Activated CD4-positive, CD25-positive, alpha-beta regulatory T cell treated with anti-CD3 and anti-CD28 coated beads, Interleukin-2, amount 50 U/mL, for 72 hours (primary cell): ENCODE data around the gene ADI1.

Source experiments
- DNase-seq: peaks from one replicate; pipeline ENCODE4 v3.0.0; 2021

The ADI1 gene, protein sequence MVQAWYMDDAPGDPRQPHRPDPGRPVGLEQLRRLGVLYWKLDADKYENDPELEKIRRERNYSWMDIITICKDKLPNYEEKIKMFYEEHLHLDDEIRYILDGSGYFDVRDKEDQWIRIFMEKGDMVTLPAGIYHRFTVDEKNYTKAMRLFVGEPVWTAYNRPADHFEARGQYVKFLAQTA

DNA sequence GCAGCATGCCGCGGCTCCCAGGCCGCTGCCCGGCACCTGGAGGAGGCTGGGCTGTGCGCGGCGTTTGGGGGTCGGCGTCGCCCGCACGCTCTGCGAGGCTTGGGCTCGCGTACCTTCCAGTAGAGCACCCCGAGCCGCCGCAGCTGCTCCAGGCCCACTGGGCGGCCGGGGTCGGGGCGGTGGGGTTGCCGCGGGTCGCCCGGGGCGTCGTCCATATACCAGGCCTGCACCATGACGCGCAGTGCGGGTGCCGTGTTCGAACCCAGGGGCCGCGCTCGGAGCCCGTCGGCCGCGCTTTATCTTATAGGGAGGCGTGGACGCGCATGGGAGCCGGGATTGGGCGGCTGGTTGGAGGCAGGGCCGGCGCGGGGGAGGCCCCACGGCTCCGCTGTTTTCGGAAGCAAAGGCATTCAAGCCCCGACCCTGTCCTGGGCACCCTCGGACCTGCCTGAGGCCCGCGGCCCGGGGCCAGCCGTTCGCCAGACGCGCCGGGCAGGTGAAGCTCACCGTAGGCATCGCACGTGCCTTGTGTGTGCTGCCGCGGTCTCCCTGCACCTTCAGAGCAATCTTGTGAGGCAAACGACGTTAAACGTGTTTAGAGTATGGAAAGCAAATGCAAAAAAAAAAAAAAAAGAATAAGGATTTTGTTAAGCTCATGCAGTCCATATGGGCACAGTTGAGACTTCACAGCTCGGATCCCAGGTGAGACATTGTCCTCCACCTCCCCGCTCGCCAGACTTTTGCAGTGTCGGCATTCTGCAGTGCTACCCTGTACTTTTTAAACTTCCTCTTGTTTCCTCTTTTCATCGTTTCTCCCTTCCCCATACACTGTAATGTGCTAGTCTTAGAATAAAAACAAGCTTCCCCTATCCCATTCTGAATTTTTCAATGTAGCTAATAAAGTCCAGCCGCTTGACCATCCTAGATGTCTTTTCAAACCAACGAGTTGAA, at the start of gene ADI1:
ADI1 (minus strand) TSS at position 277 of the 951 bp plus-strand sequence; CDS start at position 233, 44 bp downstream.
- DNase-seq: peak; percentile 80

DNA sequence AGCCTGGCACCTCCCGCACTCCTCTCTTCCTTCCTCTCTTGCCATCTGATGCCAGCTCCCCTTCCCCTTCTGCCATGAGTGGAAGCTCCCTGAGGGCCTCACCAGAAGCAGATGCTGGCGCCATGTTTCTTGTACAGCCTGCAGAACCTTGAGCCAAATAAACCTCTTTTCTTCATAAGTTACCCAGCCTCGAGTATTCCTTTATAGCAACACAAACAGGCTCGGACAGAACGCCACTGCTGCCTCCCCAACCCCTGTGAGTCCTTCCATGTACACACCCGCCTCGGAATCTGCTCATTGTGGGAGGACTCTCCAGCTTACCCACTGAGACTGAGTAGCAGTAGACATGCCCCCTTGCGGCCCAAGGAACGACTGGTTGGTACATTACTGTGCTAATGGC, 47.5 kb upstream of the ADI1 start:
- no peak for DNase-seq

DNA sequence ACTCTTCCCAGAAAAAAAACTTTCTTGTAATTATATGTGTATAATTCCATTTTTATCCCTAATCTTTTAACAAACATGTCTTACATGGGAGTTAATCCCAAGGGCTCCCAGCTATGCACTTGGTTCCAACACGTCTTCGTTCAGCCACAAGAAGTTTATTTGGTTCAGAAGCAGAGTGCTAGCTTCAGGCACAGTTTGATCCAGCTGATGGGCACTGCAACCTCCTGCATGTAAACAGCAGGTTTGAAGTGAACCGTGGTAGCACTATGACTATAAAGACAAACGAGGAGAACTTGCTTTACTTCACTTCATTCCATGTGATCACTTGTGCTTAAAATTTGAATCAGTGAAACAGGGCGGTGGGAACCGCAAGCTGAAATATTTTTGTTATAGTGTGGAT, 45.8 kb upstream of the ADI1 start:
- DNase-seq: no peak

GRCh38 chr2:3563521-3563976, 44.2 kb upstream of the ADI1 start:
- no peak for DNase-seq

DNA sequence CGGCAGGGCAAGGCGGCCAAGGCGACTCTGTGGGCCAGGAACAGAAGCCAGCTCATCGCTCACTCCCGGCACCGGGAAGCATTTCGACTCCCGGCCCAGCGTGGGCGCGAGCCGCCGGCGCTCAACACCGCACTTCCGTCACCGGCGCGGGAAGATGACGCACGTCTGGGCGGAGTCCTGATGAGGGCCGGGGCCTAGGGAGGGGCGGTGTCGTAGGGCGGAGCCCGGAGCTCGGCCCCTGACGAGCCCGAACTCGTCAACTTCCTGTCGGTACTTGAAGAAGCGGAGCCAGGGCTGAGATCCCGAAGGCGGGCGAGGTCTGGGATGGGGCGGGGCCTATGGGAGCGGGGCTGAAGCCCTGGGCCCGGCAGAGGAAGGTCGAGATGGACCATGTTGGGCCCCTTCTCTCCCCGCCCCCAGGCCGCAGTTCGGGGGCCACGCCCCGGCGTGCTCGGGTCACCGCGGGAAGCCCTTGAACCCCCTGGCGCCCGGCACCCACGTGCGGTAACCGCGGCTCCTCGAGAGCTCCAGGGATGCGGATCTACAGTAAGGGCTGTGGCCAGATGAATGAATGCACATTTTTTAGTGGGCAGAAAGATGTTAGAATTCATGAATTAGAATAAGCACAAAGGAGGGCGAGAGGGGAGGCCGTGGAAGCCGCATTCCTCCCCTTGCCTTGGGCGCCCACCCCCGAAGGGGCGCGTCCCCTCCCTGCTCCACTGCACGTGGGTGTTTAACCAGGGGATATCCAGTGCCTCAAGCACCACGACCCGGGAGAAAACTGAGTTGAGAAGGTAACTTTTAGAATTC, 39.1 kb upstream of the ADI1 start, which contains the start of gene RNASEH1:
RNASEH1 (minus strand) TSS at position 129 of the 810 bp plus-strand sequence; CDS start at position 56, 73 bp downstream.
- peak; percentile 100 for DNase-seq

DNA sequence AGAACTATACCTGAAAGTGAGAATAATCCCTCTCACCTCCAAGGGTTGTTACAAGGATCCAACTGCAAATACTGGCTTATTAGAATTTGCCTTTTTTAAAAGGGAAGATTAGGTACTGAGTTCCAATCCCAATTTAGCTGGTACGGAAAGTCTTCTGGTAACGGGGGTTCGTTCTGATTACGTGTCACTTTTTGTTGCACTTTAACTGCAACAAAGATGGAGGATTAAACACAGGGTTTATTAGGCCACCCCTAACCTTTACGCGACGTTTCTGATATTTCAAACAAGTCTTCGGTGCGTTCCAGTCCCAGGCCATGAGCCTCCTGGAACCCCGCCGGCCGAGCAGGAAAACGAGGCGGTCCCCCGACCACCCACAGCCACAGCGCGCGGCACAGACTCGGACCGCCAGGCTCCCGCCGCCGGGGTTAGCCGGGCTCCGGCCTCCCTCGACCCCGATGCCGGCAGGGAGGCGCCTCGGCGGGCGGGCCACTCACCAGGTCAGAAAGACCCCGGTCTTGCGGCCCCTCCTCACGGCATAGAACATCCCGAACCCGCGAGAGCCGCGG, 38.4 kb upstream of the ADI1 start:
- no peak for DNase-seq

- no peak for DNase-seq
Measured at GRCh38 chr2:3553946-3554345, 34.6 kb upstream of the ADI1 start.

DNA sequence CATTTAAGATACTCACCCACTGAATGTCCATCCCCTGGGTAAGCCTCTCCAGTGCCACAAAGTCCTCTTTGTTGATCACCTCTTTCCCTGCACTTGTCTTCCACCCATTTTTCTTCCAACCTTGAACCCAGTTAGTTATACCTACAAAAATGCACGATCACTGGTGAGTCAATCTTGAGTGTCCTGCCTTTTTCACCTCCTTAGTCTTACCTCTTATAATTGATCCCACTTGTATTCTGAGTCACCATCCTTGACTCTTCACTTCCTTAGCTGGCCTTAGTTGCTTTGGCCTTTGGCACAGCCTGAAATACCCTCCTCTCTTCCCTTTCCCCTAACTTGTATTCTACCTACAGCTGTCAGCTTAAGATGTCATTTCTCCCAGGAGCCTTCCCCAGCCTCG, 28.6 kb upstream of the ADI1 start:
- DNase-seq: no peak

GRCh38 chr2:3545788-3546478, 26.6 kb upstream of the ADI1 start:
- DNase-seq: no peak

DNA sequence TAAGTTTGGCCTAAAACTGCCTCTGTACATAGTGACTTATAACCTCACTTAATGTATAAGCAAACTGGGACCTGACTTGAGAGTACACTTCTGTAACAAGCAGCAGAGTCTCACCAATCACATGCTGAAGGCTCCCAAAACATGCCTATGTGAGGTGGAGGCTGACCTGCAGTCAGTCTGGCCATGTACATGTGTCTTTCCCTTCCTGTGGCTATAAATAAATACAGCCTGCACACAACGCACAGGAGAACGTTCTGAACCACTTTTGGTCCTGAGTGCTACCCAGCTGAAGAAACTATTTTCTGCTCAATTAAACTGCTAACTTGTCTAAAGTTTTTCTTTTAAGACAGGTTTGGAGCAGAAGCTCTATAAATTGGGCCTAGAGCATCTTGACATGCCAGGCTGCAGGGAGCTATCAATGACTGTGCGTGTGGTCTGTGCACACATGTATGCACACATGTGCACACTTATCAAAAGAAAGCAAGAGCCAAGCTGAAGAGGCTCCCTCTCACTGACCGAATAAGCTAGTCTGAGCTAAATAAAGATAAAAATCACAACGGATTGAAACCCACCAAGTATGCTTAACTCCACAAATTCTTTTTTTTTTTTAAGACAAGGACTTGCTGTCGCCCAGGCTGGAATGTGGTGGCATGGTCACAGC, 23.8 kb upstream of the ADI1 start:
- no peak for DNase-seq

GRCh38 chr2:3542107-3542506, 22.8 kb upstream of the ADI1 start:
- DNase-seq: no peak

DNA sequence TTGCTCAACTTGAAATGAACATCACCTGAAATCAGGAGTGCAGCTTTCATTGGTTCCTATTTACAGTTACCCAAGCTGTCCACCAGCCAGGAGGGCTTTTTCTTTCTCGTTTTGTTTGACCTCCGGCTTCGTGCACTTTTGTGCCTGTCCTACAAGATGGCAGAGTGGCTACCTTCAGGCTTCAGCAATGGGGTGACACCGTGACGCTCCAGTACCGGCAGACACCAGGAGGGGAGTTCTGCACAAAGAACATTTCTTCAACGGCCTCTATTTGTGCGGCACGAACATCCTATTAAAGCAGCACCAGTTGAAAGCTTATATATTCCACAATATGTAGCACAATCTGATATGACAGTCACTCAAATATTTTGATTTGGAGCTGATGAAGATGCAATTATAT, 20.5 kb upstream of the ADI1 start:
- DNase-seq: no peak

DNA sequence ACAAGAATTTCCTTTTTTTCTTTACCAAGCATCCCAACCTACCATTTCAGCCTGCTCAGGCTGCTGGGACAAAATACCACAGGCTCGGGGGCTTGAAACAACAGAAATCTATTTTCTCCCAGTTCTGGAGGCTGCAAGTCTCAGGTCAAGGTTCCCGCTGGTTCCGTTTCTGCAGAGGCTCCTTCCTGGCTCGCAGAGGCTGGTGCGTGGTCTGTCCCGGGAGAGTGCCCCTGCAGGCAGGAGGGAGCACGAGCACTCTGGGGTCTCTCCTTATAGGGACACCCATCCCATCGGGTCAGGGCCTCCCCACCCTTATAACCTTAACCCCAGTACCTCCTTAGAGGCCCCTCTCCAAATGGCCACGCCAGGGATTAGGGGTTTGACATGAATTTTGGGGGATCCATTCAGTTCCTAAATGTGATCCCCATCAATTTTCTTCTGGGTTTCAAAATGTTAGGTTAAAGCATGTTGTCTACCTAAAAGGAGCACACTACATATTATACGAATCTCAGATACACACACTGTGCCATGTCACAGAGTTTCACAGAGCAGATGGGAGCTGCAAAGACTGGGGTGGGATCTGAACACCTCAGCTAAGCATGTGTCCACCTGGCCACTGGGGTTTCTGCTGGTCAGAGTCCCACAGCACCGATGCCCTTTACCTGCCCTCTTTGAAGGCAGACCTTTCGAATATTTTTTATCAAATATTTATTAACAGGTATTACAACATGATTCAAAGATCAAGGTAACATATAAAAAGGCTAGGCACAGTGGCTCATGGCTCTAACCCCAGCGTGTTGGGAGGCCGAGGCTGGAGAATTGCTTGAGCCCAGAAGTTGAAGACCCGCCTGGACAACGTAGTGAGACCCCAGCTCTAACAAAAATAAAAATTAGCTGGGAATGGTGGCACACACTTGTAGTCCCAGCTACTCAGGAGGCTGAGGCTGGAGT, 17.6 kb upstream of the ADI1 start:
- no peak for DNase-seq

GRCh38 chr2:3535794-3536681, 16.7 kb upstream of the ADI1 start:
- DNase-seq: no peak

GRCh38 chr2:3535467-3535793, 16.1 kb upstream of the ADI1 start:
- no peak for DNase-seq

DNA sequence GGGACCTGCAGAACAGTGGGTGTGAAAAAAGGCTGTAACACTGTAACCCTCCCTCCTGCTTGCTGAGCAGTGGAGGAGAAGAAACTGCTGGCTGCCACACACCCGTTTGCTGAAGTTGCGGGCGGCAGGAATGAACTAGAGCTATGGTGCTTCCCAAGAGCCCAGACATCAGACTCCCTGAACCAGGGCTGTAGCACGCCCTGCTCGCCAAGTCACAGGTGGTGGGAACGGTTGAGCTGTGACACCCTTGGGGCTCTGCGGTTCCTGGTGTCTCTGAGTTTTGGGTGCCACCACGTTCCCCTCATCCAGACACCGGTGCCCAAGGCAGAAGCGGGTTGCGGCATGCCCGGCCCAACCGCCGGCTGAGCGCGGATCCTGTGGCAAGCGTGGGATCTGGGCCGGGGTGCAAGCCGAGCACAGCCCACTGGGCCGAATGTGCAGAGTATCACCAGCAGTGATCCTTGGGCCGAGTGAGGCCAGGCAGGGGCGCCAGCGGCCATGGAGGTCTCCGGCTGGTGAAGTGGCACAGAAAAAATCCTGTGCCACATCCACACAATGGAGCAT, 15.0 kb upstream of the ADI1 start:
- no peak for DNase-seq

GRCh38 chr2:3533836-3534235, 14.5 kb upstream of the ADI1 start:
- DNase-seq: no peak

DNA sequence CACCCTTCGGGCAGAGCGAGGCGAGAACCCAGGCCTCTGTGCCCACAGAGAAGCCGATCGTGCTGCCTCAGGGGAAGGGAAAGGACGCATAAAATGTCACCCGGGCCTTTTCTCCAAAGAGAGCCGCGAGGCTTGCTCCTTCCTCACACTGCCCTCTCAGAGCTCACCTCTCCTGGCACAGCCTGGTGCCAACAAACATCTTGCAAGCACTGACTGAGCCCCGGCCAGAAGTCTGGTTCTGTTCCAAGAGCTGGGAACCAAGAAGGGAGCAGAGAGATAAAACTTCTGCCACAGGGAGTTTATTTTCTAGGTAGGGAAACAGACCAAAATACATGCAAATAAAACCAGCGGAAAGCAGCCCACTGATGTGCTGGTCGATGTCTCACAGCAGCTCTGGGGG, 13.6 kb upstream of the ADI1 start:
- no peak for DNase-seq

GRCh38 chr2:3529316-3530025, 10.1 kb upstream of the ADI1 start:
- DNase-seq: no peak
